Fibroblast of lung (primary cell): ENCODE measurements around the gene PDE4D.

Source experiments
- CTCF ChIP-seq, 2 donors: IDR thresholded peaks in 1 of 2; conservative IDR thresholded peaks in 1 of 2; 1 replicate in 1 of 2; 2 replicates in 1 of 2; pipeline ENCODE4 v1.5.1; 2011 to 2012; ENCODE audit warnings: low read length in 2 of 2, control low read depth in 1 of 2, inconsistent platforms in 1 of 2, low read depth in 1 of 2, mild to moderate bottlenecking in 1 of 2
- EZH2 ChIP-seq: IDR thresholded peaks from 2 replicates; pipeline ENCODE4 v1.5.1; 2012; ENCODE audit warnings: low read length, control low read depth, mild to moderate bottlenecking; ENCODE audit errors: missing control alignments

- TF ChIP-seq EZH2 (no peak), CTCF (conservative IDR thresholded peaks at IDR 0.05 in 1 of 2, IDR thresholded peaks at IDR 0.05 in 1 of 2; ENCODE audit: low read depth in 1 of 2, low read length in 2 of 2) (no peak)
Measured at GRCh38 chr5:59615272-59615671, 278.3 kb downstream of the PDE4D start.
